ENCODE data around the gene ABCC6.

- TF ChIP-seq CTCF (IDR thresholded peaks at IDR 0.05) (no peak), POLR2AphosphoS5 (IDR thresholded peaks at IDR 0.05; ENCODE audit: low read depth, low read length) (no peak)
These were observed 27.2 kb downstream of the ABCC6 start for GRCh38 chr16:16196099-16196498.

Data from SK-N-SH (cell line).